ENCODE data around the gene FSTL4.

Gene FSTL4

GRCh38 chr5:133494923-133495246, 117.5 kb downstream of the FSTL4 start:
- no peak overlapping the region for H3K4me3 ChIP-seq (ENCODE audit: low read length)

GRCh38 chr5:133494232-133494922, 118.0 kb downstream of the FSTL4 start:
- no peak for DNase-seq (ENCODE audit: low read depth, low spot score)
- no peak overlapping the region for H3K4me3 ChIP-seq (ENCODE audit: low read length)

More at GRCh38 chr5:133494923-133495246, 117.5 kb downstream of the FSTL4 start:
- no peak for DNase-seq (ENCODE audit: low read depth, low spot score)

- no peak for DNase-seq (ENCODE audit: low read depth, low spot score)
- H3K4me3 ChIP-seq (ENCODE audit: low read length): no peak overlapping the region
Measured at GRCh38 chr5:133489632-133490031, 122.7 kb downstream of the FSTL4 start.

GRCh38 chr5:133487093-133487492, 125.2 kb downstream of the FSTL4 start:
- no peak for DNase-seq (ENCODE audit: low read depth, low spot score)
- H3K4me3 ChIP-seq (ENCODE audit: low read length): no peak overlapping the region

GRCh38 chr5:133485468-133485867, 126.9 kb downstream of the FSTL4 start:
- H3K4me3 ChIP-seq (ENCODE audit: low read length): no peak overlapping the region
- DNase-seq (ENCODE audit: low read depth, low spot score): no peak

GRCh38 chr5:133483406-133484090, 128.8 kb downstream of the FSTL4 start:
- no peak overlapping the region for H3K4me3 ChIP-seq (ENCODE audit: low read length)
- no peak for DNase-seq (ENCODE audit: low read depth, low spot score)

GRCh38 chr5:133482028-133482427, 130.3 kb downstream of the FSTL4 start:
- no peak for DNase-seq (ENCODE audit: low read depth, low spot score)
- H3K4me3 ChIP-seq (ENCODE audit: low read length): no peak overlapping the region

- no peak overlapping the region for H3K4me3 ChIP-seq (ENCODE audit: low read length)
- no peak for DNase-seq (ENCODE audit: low read depth, low spot score)
Measured at GRCh38 chr5:133480866-133481265, 131.5 kb downstream of the FSTL4 start.

GRCh38 chr5:133480366-133480765, 132.0 kb downstream of the FSTL4 start:
- no peak overlapping the region for H3K4me3 ChIP-seq (ENCODE audit: low read length)
- no peak for DNase-seq (ENCODE audit: low read depth, low spot score)

GRCh38 chr5:133478199-133478985, 133.9 kb downstream of the FSTL4 start:
- no peak for DNase-seq (ENCODE audit: low read depth, low spot score)
- H3K4me3 ChIP-seq (ENCODE audit: low read length): no peak overlapping the region

GRCh38 chr5:133475986-133476385, 136.4 kb downstream of the FSTL4 start:
- no peak overlapping the region for H3K4me3 ChIP-seq (ENCODE audit: low read length)
- DNase-seq (ENCODE audit: low read depth, low spot score): no peak

- DNase-seq (ENCODE audit: low read depth, low spot score): no peak
- no peak overlapping the region for H3K4me3 ChIP-seq (ENCODE audit: low read length)
Measured at GRCh38 chr5:133474851-133475590, 137.3 kb downstream of the FSTL4 start.

- no peak for DNase-seq (ENCODE audit: low read depth, low spot score)
- H3K4me3 ChIP-seq (ENCODE audit: low read length): no peak overlapping the region
Measured at GRCh38 chr5:133473291-133473690, 139.1 kb downstream of the FSTL4 start.

GRCh38 chr5:133472829-133473228, 139.5 kb downstream of the FSTL4 start:
- H3K4me3 ChIP-seq (ENCODE audit: low read length): no peak overlapping the region
- no peak for DNase-seq (ENCODE audit: low read depth, low spot score)

GRCh38 chr5:133471699-133472098, 140.6 kb downstream of the FSTL4 start:
- no peak for DNase-seq (ENCODE audit: low read depth, low spot score)
- no peak overlapping the region for H3K4me3 ChIP-seq (ENCODE audit: low read length)

GRCh38 chr5:133470841-133471240, 141.5 kb downstream of the FSTL4 start:
- DNase-seq (ENCODE audit: low read depth, low spot score): no peak
- no peak overlapping the region for H3K4me3 ChIP-seq (ENCODE audit: low read length)

- H3K4me3 ChIP-seq (ENCODE audit: low read length): no peak overlapping the region
- no peak for DNase-seq (ENCODE audit: low read depth, low spot score)
Measured at GRCh38 chr5:133469846-133470245, 142.5 kb downstream of the FSTL4 start.

- DNase-seq (ENCODE audit: low read depth, low spot score): no peak
- no peak overlapping the region for H3K4me3 ChIP-seq (ENCODE audit: low read length)
Measured at GRCh38 chr5:133469252-133469651, 143.1 kb downstream of the FSTL4 start.

GRCh38 chr5:133468596-133468995, 143.7 kb downstream of the FSTL4 start:
- DNase-seq (ENCODE audit: low read depth, low spot score): no peak
- H3K4me3 ChIP-seq (ENCODE audit: low read length): no peak overlapping the region
